Superior temporal gyrus (tissue), 1 donor: ENCODE results near the gene ACVRL1.

Experiments used
- DNase-seq: peaks from one replicate; pipeline ENCODE4 v3.0.0-alpha.2; 2016; ENCODE audit errors: extremely low spot score

The ACVRL1 gene

GRCh38 chr12:51942056-51942455 lies 34.8 kb downstream of the ACVRL1 start:
- no peak for DNase-seq

GRCh38 chr12:51942501-51943000 lies 35.2 kb downstream of the ACVRL1 start:
- no peak for DNase-seq

- no peak for DNase-seq
Observed at GRCh38 chr12:51943346-51943745, 36.0 kb downstream of the ACVRL1 start.

GRCh38 chr12:51944608-51945233 lies 37.4 kb downstream of the ACVRL1 start:
- DNase-seq: no peak

- DNase-seq: no peak
Observed at GRCh38 chr12:51947246-51947996, 40.1 kb downstream of the ACVRL1 start.

- no peak for DNase-seq
Observed at GRCh38 chr12:51948066-51948465, 40.8 kb downstream of the ACVRL1 start.

GRCh38 chr12:51949342-51950030 lies 42.2 kb downstream of the ACVRL1 start:
- no peak for DNase-seq

GRCh38 chr12:51950682-51951198 lies 43.4 kb downstream of the ACVRL1 start:
- DNase-seq: no peak

- peak; percentile 83 for DNase-seq
Observed at GRCh38 chr12:51951199-51951842, 44.0 kb downstream of the ACVRL1 start, which contains the start of gene ACVR1B. Gene ACVR1B (plus strand): TSS chr12:51951699. CDS start chr12:51951744, 45 bp downstream.

- DNase-seq: no peak
Observed at GRCh38 chr12:51951843-51952722, 44.8 kb downstream of the ACVRL1 start.

- DNase-seq: peak; percentile 42
Observed at GRCh38 chr12:51953089-51953488, 45.8 kb downstream of the ACVRL1 start.

- DNase-seq: no peak
Observed at GRCh38 chr12:51953864-51954263, 46.6 kb downstream of the ACVRL1 start.

- DNase-seq: peak; percentile 47
Observed at GRCh38 chr12:51954561-51955361, 47.5 kb downstream of the ACVRL1 start.

- no peak for DNase-seq
Observed at GRCh38 chr12:51955702-51956101, 48.4 kb downstream of the ACVRL1 start.

- DNase-seq: no peak
Observed at GRCh38 chr12:51958542-51958941, 51.2 kb downstream of the ACVRL1 start.

- no peak for DNase-seq
Observed at GRCh38 chr12:51959211-51959610, 51.9 kb downstream of the ACVRL1 start.

- DNase-seq: no peak
Observed at GRCh38 chr12:51959921-51960320, 52.6 kb downstream of the ACVRL1 start.

- no peak for DNase-seq
Observed at GRCh38 chr12:51960488-51960887, 53.2 kb downstream of the ACVRL1 start.

- DNase-seq: no peak
Observed at GRCh38 chr12:51960890-51961289, 53.6 kb downstream of the ACVRL1 start.

GRCh38 chr12:51961834-51962233 lies 54.5 kb downstream of the ACVRL1 start:
- DNase-seq: no peak
